ENCODE results near the gene DCP1A.

- TF ChIP-seq CTCF (IDR thresholded peaks at IDR 0.05) (no peak), RAD21 (IDR thresholded peaks at IDR 0.05; ENCODE audit: low read length) (no peak), RXRA (IDR thresholded peaks at IDR 0.05; ENCODE audit: borderline replicate concordance, low read depth) (no peak), POLR2AphosphoS5 (IDR thresholded peaks at IDR 0.05; ENCODE audit: low read depth, low read length) (no peak), YY1 (IDR thresholded peaks at IDR 0.05; ENCODE audit: low read depth) (no peak), TCF12 (IDR thresholded peaks at IDR 0.05) (no peak)
Measured at GRCh38 chr3:53257465-53257864, 89.9 kb downstream of the DCP1A start.

Data from SK-N-SH (cell line).